H7 (cell line): ENCODE results near the gene POLA2. TPM values are rescaled to one million over a fixed set of nuclear protein-coding genes. Genes with fewer than 3 reads are reported as not detected.
"Not testable (repeated sequence)": the region's sequence is repeated elsewhere in the genome, so short reads cannot be mapped to it uniquely, and the experiment has no call there.

ENCODE experiments used
- DNase-seq: peaks from one replicate; pipeline ENCODE4 v3.0.0; 2012
- H3K27me3 ChIP-seq: 2 replicates; pipeline ENCODE4 v1.6.0; 2011; ENCODE audit warnings: mild to moderate bottlenecking, low read length; ENCODE audit not compliant: control insufficient read depth, insufficient read depth
- H3K36me3 ChIP-seq: replicated peaks from 2 replicates; pipeline ENCODE4 v1.5.1; 2011; ENCODE audit warnings: low read length; ENCODE audit not compliant: control insufficient read depth, insufficient read depth
- H3K4me3 ChIP-seq: 2 replicates; pipeline ENCODE4 v1.5.1; 2011; ENCODE audit warnings: low read depth, mild to moderate bottlenecking, control low read depth, low read length, moderate library complexity; ENCODE audit not compliant: insufficient read depth
- total RNA-seq: library from RNA; depleted of rRNA; stranded (reverse); fragments of >200 nt; shearing (Covaris generic); gene quantifications from 2 replicates; pipeline ENCODE4 v1.2.3, GENCODE V29; 2014

Gene POLA2
- total RNA-seq, 1 experiment from 2014 or later = 27.6 TPM

GRCh38 chr11:65316227-65317024, 54.7 kb downstream of the POLA2 start:
- no peak for DNase-seq
- H3K27me3 ChIP-seq = peaks cover 10% of the 10 kb centered on the region
- H3K4me3 ChIP-seq = peak overlapping the region; percentile 18
- H3K36me3 ChIP-seq = peaks cover 4% of the 10 kb centered on the region

- Histone ChIP-seq H3K4me3 (peak overlapping the region; percentile 18), H3K36me3 (peaks cover 7% of the 10 kb centered on the region), H3K27me3 (peaks cover 10% of the 10 kb centered on the region)
- DNase-seq = peak; percentile 72
Measured at GRCh38 chr11:65317025-65317786, 55.4 kb downstream of the POLA2 start.

DNA sequence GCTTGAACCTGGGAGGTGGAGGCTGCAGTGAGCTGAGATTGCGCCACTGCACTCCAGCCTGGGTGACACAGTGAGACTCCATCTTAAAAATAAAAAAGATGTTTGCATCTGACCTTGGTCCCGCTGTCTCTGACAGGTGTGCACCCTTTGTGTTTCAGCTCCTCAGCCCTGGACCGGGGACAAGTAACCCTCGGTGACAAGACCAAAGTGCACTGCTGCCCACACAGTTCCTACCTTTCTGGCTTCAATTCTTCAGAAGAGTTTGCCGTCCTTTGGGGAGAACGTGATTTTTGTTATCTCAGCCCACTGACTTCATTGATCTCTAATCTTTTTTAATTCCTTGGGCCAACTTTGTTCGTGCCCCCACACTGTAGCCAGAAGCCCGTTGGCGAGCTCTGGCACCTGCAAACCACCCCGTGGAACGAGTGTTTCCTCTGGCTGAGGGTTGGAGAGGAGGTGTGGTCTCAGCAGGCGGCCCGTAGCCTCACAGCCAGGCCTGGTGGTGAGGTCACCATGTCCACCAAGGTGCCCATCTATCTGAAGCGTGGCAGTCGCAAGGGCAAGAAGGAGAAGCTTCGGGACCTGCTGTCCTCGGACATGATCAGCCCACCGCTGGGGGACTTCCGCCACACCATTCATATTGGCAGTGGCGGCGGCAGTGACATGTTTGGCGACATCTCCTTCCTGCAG, 58.8 kb downstream of the POLA2 start:
- Histone ChIP-seq H3K36me3 (peaks cover 7% of the 10 kb centered on the region), H3K4me3 (no peak overlapping the region), H3K27me3 (no peaks in the 10 kb centered on the region)
- DNase-seq = no peak

DNA sequence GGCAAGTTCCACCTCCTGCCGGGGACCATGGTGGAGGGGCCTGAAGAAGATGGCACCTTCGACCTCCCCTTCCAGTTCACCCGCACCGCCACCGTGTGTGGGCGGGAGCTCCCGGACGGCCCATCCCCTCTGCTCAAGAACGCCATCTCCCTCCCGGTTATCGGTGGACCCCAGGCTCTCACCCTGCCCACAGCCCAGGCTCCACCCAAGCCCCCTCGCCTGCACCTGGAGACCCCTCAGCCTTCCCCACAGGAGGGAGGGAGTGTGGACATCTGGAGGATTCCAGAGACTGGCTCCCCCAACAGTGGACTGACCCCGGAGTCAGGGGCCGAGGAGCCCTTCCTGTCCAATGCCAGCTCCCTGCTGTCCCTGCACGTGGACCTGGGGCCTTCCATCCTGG, 59.3 kb downstream of the POLA2 start:
- peaks cover 7% of the 10 kb centered on the region for H3K36me3 ChIP-seq
- no peak for DNase-seq
- no peak overlapping the region for H3K4me3 ChIP-seq
- no peaks in the 10 kb centered on the region for H3K27me3 ChIP-seq

GRCh38 chr11:65321828-65322485, 60.2 kb downstream of the POLA2 start:
- peaks cover 7% of the 10 kb centered on the region for H3K36me3 ChIP-seq
- no peaks in the 10 kb centered on the region for H3K27me3 ChIP-seq
- no peak for DNase-seq
- no peak overlapping the region for H3K4me3 ChIP-seq

DNA sequence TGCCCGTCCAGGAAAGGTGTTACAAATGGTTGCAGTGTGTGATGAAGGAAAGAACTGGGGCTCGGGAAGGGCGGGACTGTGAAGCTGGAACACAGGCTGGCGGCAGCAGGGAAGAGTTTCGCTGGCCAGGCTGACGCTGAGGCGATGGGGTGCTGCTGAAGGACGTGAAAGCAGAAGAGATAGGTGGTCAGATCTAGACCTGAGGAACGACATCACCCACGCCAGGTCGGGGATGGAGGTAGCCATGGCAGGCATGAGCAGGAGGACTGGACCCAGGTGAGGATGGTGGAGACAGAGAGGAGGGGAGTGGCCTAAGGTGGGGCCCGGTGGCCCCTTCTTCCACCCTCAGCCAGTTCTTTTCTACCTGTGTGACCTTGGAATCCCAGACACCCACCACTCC, 62.1 kb downstream of the POLA2 start:
- peak; percentile 57 for DNase-seq
- H3K4me3 ChIP-seq = no peak overlapping the region
- peaks cover 7% of the 10 kb centered on the region for H3K36me3 ChIP-seq
- no peaks in the 10 kb centered on the region for H3K27me3 ChIP-seq

- Histone ChIP-seq H3K27me3 (no peaks in the 10 kb centered on the region), H3K4me3 (no peak overlapping the region), H3K36me3 (peaks cover 7% of the 10 kb centered on the region)
- no peak for DNase-seq
Measured at GRCh38 chr11:65325435-65325834, 63.7 kb downstream of the POLA2 start.

DNA sequence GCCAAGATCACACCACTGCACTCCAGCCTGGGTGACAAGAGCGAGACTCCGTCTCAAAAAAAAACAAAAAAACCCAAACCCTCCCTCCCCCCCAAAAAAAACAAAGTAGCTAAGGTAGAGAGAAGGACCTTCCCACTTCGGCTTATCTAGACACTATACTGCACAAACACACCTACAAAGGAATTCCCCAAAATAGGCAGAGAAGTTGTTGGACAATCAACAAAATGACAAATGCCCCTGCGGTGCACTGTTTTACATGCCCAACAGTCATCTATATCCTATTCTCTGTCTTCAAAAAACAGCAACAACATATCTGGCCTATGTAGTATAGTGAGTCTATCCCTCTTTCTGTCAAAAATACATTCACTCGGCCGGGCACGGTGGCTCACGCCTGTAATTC, 65.3 kb downstream of the POLA2 start:
- DNase-seq = no peak
- H3K36me3 ChIP-seq = no peaks in the 10 kb centered on the region
- H3K27me3 ChIP-seq = no peaks in the 10 kb centered on the region
- H3K4me3 ChIP-seq = no peak overlapping the region

DNA sequence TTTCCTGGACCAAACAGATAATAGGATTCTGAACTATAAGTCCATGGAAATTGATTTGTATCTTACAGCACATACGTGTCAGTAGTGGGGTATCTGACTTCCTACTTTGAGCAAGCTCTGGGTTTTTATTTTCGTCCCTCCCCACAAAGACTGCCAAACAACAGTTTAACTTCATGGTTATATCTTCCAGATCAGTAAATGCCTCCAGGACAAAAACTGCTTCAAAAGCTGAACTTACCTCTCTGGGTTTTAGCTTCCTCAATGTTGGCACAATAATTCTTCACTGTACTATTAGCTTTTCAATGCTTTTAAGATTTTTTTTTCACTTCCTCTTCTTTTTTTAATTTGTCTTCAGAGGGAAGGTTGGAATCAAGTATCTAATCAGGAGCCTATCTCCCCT, 67.7 kb downstream of the POLA2 start:
- Histone ChIP-seq H3K36me3 (no peaks in the 10 kb centered on the region), H3K4me3 (no peak overlapping the region), H3K27me3 (no peaks in the 10 kb centered on the region)
- DNase-seq = no peak

GRCh38 chr11:65329944-65330403, 68.2 kb downstream of the POLA2 start:
- Histone ChIP-seq H3K27me3 (no peaks in the 10 kb centered on the region), H3K36me3 (no peaks in the 10 kb centered on the region), H3K4me3 (no peak overlapping the region)
- DNase-seq = peak; percentile 79

- Histone ChIP-seq H3K4me3 (no peak overlapping the region), H3K36me3 (no peaks in the 10 kb centered on the region; the same call in 1 of the 2 replicates), H3K27me3 (no peaks in the 10 kb centered on the region)
- no peak for DNase-seq
Measured at GRCh38 chr11:65330544-65330943, 68.8 kb downstream of the POLA2 start.

- DNase-seq, H3K4me3 ChIP-seq, H3K27me3 ChIP-seq, H3K36me3 ChIP-seq: not testable (repeated sequence)
Measured at GRCh38 chr11:65332591-65332990, 70.8 kb downstream of the POLA2 start.

DNA sequence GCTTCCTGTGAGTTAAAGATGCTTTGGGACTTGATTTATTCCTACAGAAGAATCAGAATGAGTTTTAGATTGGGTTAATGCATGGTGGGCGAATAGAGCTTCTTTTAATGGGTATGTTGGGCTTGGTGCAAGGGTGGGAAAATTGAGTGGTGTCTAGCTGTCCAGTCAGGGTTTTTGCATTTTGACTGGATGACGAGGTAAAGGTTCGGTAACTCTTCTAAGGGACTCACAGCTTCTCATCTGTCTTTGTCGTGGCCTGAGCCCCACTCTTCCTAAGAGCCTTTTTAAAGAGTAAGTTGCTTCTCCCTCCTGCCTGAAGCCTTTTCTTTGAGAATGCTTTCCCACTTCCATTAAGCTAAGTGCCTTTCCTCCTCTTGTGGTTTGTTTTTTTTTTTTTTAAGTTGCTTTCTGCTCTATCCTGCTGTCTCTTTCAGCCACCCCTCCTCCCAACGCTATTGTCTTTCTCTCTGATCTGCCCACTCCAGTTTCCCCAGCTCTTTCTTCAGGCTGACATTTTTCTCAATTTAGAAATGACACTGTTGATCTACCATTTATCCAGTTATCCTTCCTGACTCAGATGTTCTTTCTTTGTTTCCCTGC, 73.0 kb downstream of the POLA2 start:
- H3K36me3 ChIP-seq = no peaks in the 10 kb centered on the region; the same call in 1 of the 2 replicates
- H3K4me3 ChIP-seq = peak overlapping the region; percentile 97
- no peaks in the 10 kb centered on the region for H3K27me3 ChIP-seq
- DNase-seq = no peak

DNA sequence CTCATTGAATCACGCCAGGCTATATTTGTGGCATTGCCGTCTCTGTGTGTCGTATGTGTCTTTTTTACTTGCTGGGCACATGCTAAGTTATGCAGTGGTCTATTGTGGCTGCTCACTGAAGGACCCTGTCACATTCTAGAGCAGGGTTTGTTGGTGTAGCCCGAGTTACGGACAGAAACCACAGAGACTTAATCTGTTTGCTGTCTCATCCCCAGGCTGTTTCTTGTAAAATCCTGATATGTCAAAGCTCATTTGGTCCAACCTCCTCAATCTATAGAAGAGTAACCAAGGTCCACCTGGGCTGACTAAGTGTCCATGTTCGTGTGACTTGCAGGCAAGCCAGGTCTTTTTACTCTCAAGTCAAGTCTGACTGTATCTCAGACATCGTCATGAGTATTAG, 76.9 kb downstream of the POLA2 start:
- DNase-seq = no peak

More for the DNA sequence above, 76.9 kb downstream of the POLA2 start:
- Histone ChIP-seq H3K27me3 (no peaks in the 10 kb centered on the region), H3K36me3 (peaks cover 23% of the 10 kb centered on the region), H3K4me3 (no peak overlapping the region)
